AG04450 (cell line): ENCODE results near the gene UBFD1. TPM values are rescaled to one million over a fixed set of nuclear protein-coding genes. Genes with fewer than 3 reads are reported as not detected.

Experiments
- CTCF ChIA-PET: fragments of 300-600, 350-600 bp; formaldehyde crosslinking; extraction: SDS; loops from one replicate; lab custom pipeline; 2022; ENCODE audit warnings: antibody characterized with exemption, inconsistent platforms; lab: Charles Lee
- POLR2A ChIA-PET: fragments of 350-600 bp; formaldehyde crosslinking; extraction: SDS; loops from one replicate; lab custom pipeline; 2021; ENCODE audit warnings: antibody characterized with exemption, inconsistent platforms; lab: Yijun Ruan, JAX
- DNase-seq: peaks from one replicate; pipeline ENCODE4 v3.0.0-alpha.2; 2011; ENCODE audit warnings: low read depth, low spot score
- H3K27ac ChIP-seq: one replicate; pipeline ENCODE4 v1.5.1; 2012; ENCODE audit warnings: low read depth, low read length, control low read depth
- H3K27me3 ChIP-seq: one replicate; pipeline ENCODE4 v1.6.0; 2012; ENCODE audit warnings: low read length; ENCODE audit not compliant: control insufficient read depth, insufficient read depth
- H3K4me3 ChIP-seq: 2 replicates; pipeline ENCODE4 v1.5.1; 2011; ENCODE audit warnings: mild to moderate bottlenecking, low read depth, low read length, control low read depth
- H3K9me3 ChIP-seq: 2 replicates; pipeline ENCODE4 v1.5.1; 2012; ENCODE audit warnings: low read length; ENCODE audit not compliant: control insufficient read depth, insufficient read depth
- CTCF ChIP-seq: IDR thresholded peaks from 2 replicates; pipeline ENCODE4 v1.5.1; 2011; ENCODE audit warnings: low read depth, low read length, control low read depth, inconsistent platforms
- polyA plus RNA-seq: library from polyadenylated mRNA; depleted of rRNA; stranded (reverse); fragments of >200 nt; gene quantifications from 2 replicates; pipeline ENCODE4 v1.2.3, GENCODE V29; 2011

UBFD1 gene
- polyA plus RNA-seq, 1 experiment, result 101 TPM

- CTCF ChIA-PET, result interaction anchor here (1.2 kb wide), 1 partner anchor 12 kb away, joined by 3 read pairs; the partner anchor contains the start of gene NDUFAB1
- POLR2A ChIA-PET, result no interaction called here
- no peak for DNase-seq
These were observed 26.9 kb downstream of the UBFD1 start for GRCh38 chr16:23584186-23585076.

GRCh38 chr16:23587726-23588125 is 30.2 kb downstream of the UBFD1 start:
- TF ChIP-seq CTCF, result no peak
- no peaks in the 10 kb centered on the region for H3K27me3 ChIP-seq
- H3K27ac ChIP-seq, result peak overlapping the region; percentile 93
- H3K4me3 ChIP-seq, result no peak overlapping the region
- DNase-seq, result peak; percentile 91
- POLR2A ChIA-PET, result interaction anchor here (0.5 to 0.9 kb wide), 4 partner anchors 19 to 83 kb away, joined by 3 to 7 read pairs (median 4); partner anchors contain the start of genes EARS2 and UBFD1
- CTCF ChIA-PET, result interaction anchor here (0.8 to 1.2 kb wide), 2 partner anchors 9 to 27 kb away, joined by 3 to 7 read pairs; partner anchors contain the start of gene NDUFAB1
- no peaks in the 10 kb centered on the region for H3K9me3 ChIP-seq

More at GRCh38 chr16:23584186-23585076, 26.9 kb downstream of the UBFD1 start:
- H3K27ac ChIP-seq, result no peak overlapping the region
- H3K27me3 ChIP-seq, result no peaks in the 10 kb centered on the region
- no peaks in the 10 kb centered on the region for H3K9me3 ChIP-seq
- no peak overlapping the region for H3K4me3 ChIP-seq
- TF ChIP-seq CTCF, result no peak

GRCh38 chr16:23590181-23590580 is 32.7 kb downstream of the UBFD1 start:
- Histone ChIP-seq H3K9me3 (no peaks in the 10 kb centered on the region), H3K27ac (no peak overlapping the region), H3K27me3 (no peaks in the 10 kb centered on the region), H3K4me3 (no peak overlapping the region)
- POLR2A ChIA-PET, result no interaction called here
- TF ChIP-seq CTCF, result no peak
- no peak for DNase-seq
- CTCF ChIA-PET, result no interaction called here

GRCh38 chr16:23594186-23594585 is 36.7 kb downstream of the UBFD1 start:
- H3K4me3 ChIP-seq, result no peak overlapping the region

More at GRCh38 chr16:23594186-23594585, 36.7 kb downstream of the UBFD1 start:
- ChIA-PET POLR2A (no interaction called here), CTCF (no interaction called here)
- no peak for TF ChIP-seq CTCF
- DNase-seq, result no peak
- Histone ChIP-seq H3K9me3 (no peaks in the 10 kb centered on the region), H3K27ac (no peak overlapping the region), H3K27me3 (no peaks in the 10 kb centered on the region)
